GM19324 (cell line): ENCODE results near the gene BLOC1S2.
"Not testable (repeated sequence)": the region's sequence is repeated elsewhere in the genome, so short reads cannot be mapped to it uniquely, and the experiment has no call there.

Experiments used
- ATAC-seq: cut with Tn5 transposase; IDR thresholded peaks from one replicate; pipeline ENCODE4 v1.9.1; 2021; ENCODE audit warnings: mild to moderate bottlenecking, moderate library complexity; ENCODE audit not compliant: unreplicated experiment, low FRiP score

BLOC1S2 gene

GRCh38 chr10:100286051-100287033 lies at the start of gene BLOC1S2:
Gene BLOC1S2, minus strand, starts transcription at chr10:100286680. Its CDS starts 21 bp downstream, at chr10:100286659.
- peak; percentile 92 for ATAC-seq

- no peak for ATAC-seq
Measured at GRCh38 chr10:100334762-100335161, 48.3 kb upstream of the BLOC1S2 start.

- ATAC-seq = no peak
Measured at GRCh38 chr10:100333661-100334440, 47.4 kb upstream of the BLOC1S2 start.

GRCh38 chr10:100333106-100333505 lies 46.6 kb upstream of the BLOC1S2 start:
- no peak for ATAC-seq

GRCh38 chr10:100330079-100330478 lies 43.6 kb upstream of the BLOC1S2 start, which contains the start of gene PKD2L1:
Gene PKD2L1, minus strand, starts transcription at chr10:100330228. Its CDS starts 125 bp downstream, at chr10:100330103.
- no peak for ATAC-seq

GRCh38 chr10:100328198-100328597 lies 41.7 kb upstream of the BLOC1S2 start:
- ATAC-seq = no peak

GRCh38 chr10:100327718-100328009 lies 41.2 kb upstream of the BLOC1S2 start:
- no peak for ATAC-seq

- ATAC-seq = peak; percentile 92
Measured at GRCh38 chr10:100327007-100327717, 40.7 kb upstream of the BLOC1S2 start.

- ATAC-seq = no peak
Measured at GRCh38 chr10:100325158-100325557, 38.7 kb upstream of the BLOC1S2 start.

- ATAC-seq = no peak
Measured at GRCh38 chr10:100319707-100320402, 33.4 kb upstream of the BLOC1S2 start.

GRCh38 chr10:100318207-100318606 lies 31.7 kb upstream of the BLOC1S2 start:
- no peak for ATAC-seq

GRCh38 chr10:100315615-100316014 lies 29.1 kb upstream of the BLOC1S2 start:
- no peak for ATAC-seq

GRCh38 chr10:100311298-100311697 lies 24.8 kb upstream of the BLOC1S2 start:
- ATAC-seq = no peak

- ATAC-seq = no peak
Measured at GRCh38 chr10:100307684-100308083, 21.2 kb upstream of the BLOC1S2 start.

GRCh38 chr10:100306861-100307260 lies 20.4 kb upstream of the BLOC1S2 start:
- ATAC-seq = no peak

GRCh38 chr10:100304414-100304813 lies 17.9 kb upstream of the BLOC1S2 start:
- no peak for ATAC-seq

- no peak for ATAC-seq
Measured at GRCh38 chr10:100303724-100304319, 17.3 kb upstream of the BLOC1S2 start.

GRCh38 chr10:100301123-100301522 lies 14.6 kb upstream of the BLOC1S2 start:
- not testable (repeated sequence) for ATAC-seq

- ATAC-seq = no peak
Measured at GRCh38 chr10:100297242-100297641, 10.8 kb upstream of the BLOC1S2 start.

GRCh38 chr10:100293066-100293465 lies 6.6 kb upstream of the BLOC1S2 start:
- ATAC-seq = no peak
